Pancreas (tissue), 10 donors: ENCODE measurements around the gene RNF214. TPM values are rescaled to one million over a fixed set of nuclear protein-coding genes. Genes with fewer than 3 reads are reported as not detected.
"Not testable (repeated sequence)": the region's sequence is repeated elsewhere in the genome, so short reads cannot be mapped to it uniquely, and the experiment has no call there.

Experiments
- ATAC-seq, 4 donors: fragments of 200-7000 bp; cut with Tn5 transposase; one replicate each; pipeline versions ENCODE4 v1.8.0 to v1.9.1; 2020; ENCODE audit warnings: mild to moderate bottlenecking in 4 of 4, moderate library complexity in 4 of 4
- DNase-seq, 6 donors: peaks; one replicate each; pipeline ENCODE4 v3.0.0-alpha.2; 2020
- FAIRE-seq: peaks from 2 replicates; lab custom pipeline; 2012; peaks lifted over from hg19 to GRCh38; lab: Jason Lieb, UNC
- H3K27ac ChIP-seq, 4 donors: fragments of 200-600 bp; sonication (generic); 1 replicate in 3 of 4; 2 replicates in 1 of 4; pipeline versions ENCODE4 v1.5.0 to v1.8.0; 2020
- H3K27me3 ChIP-seq, 4 donors: fragments of 200-600 bp; one replicate each; pipeline ENCODE4 v1.8.0; 2021
- H3K36me3 ChIP-seq, 3 donors: fragments of 200-600 bp; sonication (generic) in 1 of 3; one replicate each; pipeline versions ENCODE4 v1.5.0 to v1.8.0; 2020 to 2021
- H3K4me1 ChIP-seq, 3 donors: fragments of 200-600 bp; one replicate each; pipeline ENCODE4 v1.8.0; 2021
- H3K4me3 ChIP-seq, 4 donors: fragments of 200-600 bp; sonication (generic) in 2 of 4; one replicate each; pipeline versions ENCODE4 v1.5.0 to v1.8.0; 2020 to 2021
- H3K9me3 ChIP-seq, 4 donors: fragments of 200-600 bp; one replicate each; pipeline ENCODE4 v1.8.0; 2021
- WGBS, 2 donors: extraction: QIAGEN DNeasy Blood & Tissue Kit; methylation state at CpG; one replicate each; pipeline ENCODE4 v1.1.7; 2013; 5-methylcytosine and 5-hydroxymethylcytosine counted together
- intact Hi-C, 3 donors: fragments of 100-400 bp; cut with DNase I; formaldehyde crosslinking; loops; one replicate each; pipeline versions ENCODE4 v1.11.1 to v1.14.2; 2022
- polyA plus RNA-seq, 2 donors: library from polyadenylated mRNA; stranded (reverse); fragments of 200-250 nt; gene quantifications; one replicate each; pipeline ENCODE4 v1.2.3, GENCODE V29; 2013
- total RNA-seq, 6 donors: library from RNA; stranded (reverse); fragmentation: NEBNext Ultra II Directional in 4 of 6; extraction: Animal tissue kit (Norgen Biotek cat#: 25700) in 4 of 6; gene quantifications; one replicate each; pipeline versions ENCODE4 v1.2.1 to v1.2.4, GENCODE V29; 2021 to 2023
- TF ChIP-seq, protein P1 (sequence below), 4 donors: fragments of 200-600 bp; sonication (generic) in 3 of 4; IDR thresholded peaks; one replicate each; pipeline versions ENCODE4 v1.5.0 to v1.8.0; 2021; ENCODE audit warnings: antibody characterized with exemption in 4 of 4
- donor health status: healthy with polysubstance abuse.
- donor health status: DM: no; HTN: no; CAD: no; lungs with moderate emphysema.
- donor health status: DM: no; HTN: no; CAD: no.
- donor health status: control.
- donor health status: control.
- donor health status: Bipolar disorder and iron deficiency.
- donor health status: DM: yes; HTN: yes; CAD: no.
- donor health status: DM: no; HTN: no; CAD: no.
- donor health status: DM: no; HTN: no; CAD: no.
- donor health status: DM: yes; HTN: yes; CAD: no.

RNF214 gene
- total and polyA plus RNA-seq, 8 donors = 14.0 to 23.8 (median 19.0) TPM

DNA sequence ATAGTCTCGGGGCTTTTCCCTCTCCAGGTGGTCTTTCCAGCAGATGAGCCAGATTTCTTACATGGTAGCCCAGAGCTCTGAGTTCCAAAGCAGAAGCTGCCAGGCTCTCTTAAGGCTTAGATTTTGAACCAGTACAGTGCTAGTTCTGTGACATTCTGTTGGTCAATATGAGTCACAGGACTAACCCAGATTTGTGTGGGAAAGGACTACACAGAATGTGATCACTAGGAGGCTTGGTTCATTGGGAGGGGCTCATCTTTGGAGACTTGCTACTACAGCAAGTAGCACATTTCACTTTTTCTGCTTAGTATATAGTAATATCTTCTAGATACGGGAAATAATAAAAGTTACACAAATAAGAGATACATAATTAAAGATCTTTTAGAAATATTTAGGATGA, 24.1 kb downstream of the RNF214 start:
- no peak for FAIRE-seq
- ATAC-seq = no peak
- no peak for DNase-seq
- Histone ChIP-seq H3K4me1 (no peaks in the 10 kb centered on the region), H3K36me3 (peaks cover 0 to 20% (median 0%) of the 10 kb centered on the region in 3 donors), H3K27me3 (no peaks in the 10 kb centered on the region), H3K27ac (no peak overlapping the region), H3K9me3 (no peaks in the 10 kb centered on the region), H3K4me3 (no peak overlapping the region)
- TF ChIP-seq, protein P1, sequence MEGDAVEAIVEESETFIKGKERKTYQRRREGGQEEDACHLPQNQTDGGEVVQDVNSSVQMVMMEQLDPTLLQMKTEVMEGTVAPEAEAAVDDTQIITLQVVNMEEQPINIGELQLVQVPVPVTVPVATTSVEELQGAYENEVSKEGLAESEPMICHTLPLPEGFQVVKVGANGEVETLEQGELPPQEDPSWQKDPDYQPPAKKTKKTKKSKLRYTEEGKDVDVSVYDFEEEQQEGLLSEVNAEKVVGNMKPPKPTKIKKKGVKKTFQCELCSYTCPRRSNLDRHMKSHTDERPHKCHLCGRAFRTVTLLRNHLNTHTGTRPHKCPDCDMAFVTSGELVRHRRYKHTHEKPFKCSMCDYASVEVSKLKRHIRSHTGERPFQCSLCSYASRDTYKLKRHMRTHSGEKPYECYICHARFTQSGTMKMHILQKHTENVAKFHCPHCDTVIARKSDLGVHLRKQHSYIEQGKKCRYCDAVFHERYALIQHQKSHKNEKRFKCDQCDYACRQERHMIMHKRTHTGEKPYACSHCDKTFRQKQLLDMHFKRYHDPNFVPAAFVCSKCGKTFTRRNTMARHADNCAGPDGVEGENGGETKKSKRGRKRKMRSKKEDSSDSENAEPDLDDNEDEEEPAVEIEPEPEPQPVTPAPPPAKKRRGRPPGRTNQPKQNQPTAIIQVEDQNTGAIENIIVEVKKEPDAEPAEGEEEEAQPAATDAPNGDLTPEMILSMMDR (IDR thresholded peaks at IDR 0.05) = no peak
- WGBS, 2 donors = 48 to 62% methylated on average over 2 of the region's 2 CpGs
- intact Hi-C loops = no loop called here

DNA sequence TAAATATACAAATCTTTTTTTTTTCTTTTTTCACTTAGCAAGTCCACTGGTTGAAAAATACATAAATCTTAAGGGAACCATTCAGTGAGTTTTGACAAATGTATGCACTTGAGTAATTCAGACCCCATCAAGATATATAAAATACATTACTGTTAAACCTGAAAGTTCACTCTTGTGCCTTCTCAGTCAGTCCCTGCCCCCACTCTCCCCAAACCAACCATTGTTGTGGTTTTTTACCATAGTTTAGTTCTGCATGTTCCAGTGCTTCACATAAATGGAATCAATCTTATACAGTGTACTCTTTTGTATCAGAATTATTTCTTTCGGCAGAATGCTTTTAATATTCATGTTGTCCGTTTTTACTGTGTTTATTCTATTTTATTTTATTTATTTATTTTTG, 26.1 kb downstream of the RNF214 start:
- TF ChIP-seq, protein P1 (IDR thresholded peaks at IDR 0.05) = no peak
- no peak for ATAC-seq
- Histone ChIP-seq H3K27me3 (no peaks in the 10 kb centered on the region), H3K36me3 (peaks cover 0 to 12% (median 0%) of the 10 kb centered on the region in 3 donors), H3K4me3 (no peak overlapping the region), H3K4me1 (no peaks in the 10 kb centered on the region), H3K9me3 (no peaks in the 10 kb centered on the region), H3K27ac (no peak overlapping the region)
- FAIRE-seq = no peak
- no peak for DNase-seq
- intact Hi-C loops = no loop called here
- 88 to 92% methylated on average over 2 of the region's 2 CpGs for WGBS, 2 donors

DNA sequence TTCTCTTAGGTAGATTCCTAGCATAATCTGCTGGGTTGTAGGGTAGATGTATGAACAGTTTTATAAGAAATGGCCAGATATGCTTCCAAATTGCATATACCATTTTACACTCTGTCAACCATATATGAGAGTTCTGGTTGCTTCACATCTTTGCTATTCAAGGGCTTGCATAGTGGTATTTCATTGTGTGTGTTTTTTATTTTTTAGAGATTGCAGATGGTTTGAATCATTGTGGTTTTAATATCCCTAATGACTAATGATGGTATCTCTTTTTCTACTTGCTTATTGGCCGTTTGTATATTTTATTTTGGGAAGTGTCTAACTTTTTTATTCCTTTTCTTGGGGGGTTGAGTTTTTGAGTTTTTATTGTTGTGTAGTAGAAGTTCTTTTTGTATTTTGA, 26.9 kb downstream of the RNF214 start:
- peaks cover 0 to 4% (median 0%) of the 10 kb centered on the region in 3 donors for H3K36me3 ChIP-seq
- H3K4me1 ChIP-seq = no peaks in the 10 kb centered on the region
- H3K27me3 ChIP-seq = no peaks in the 10 kb centered on the region
- ATAC-seq (no peak), FAIRE-seq (no peak), DNase-seq (no peak)
- TF ChIP-seq, protein P1 (IDR thresholded peaks at IDR 0.05) = no peak
- H3K9me3 ChIP-seq = no peaks in the 10 kb centered on the region
- no peak overlapping the region for H3K4me3 ChIP-seq
- H3K27ac ChIP-seq = no peak overlapping the region
- WGBS, 2 donors = 67 to 78% methylated on average over 1 of the region's 1 CpG
- intact Hi-C loops = no loop called here

DNA sequence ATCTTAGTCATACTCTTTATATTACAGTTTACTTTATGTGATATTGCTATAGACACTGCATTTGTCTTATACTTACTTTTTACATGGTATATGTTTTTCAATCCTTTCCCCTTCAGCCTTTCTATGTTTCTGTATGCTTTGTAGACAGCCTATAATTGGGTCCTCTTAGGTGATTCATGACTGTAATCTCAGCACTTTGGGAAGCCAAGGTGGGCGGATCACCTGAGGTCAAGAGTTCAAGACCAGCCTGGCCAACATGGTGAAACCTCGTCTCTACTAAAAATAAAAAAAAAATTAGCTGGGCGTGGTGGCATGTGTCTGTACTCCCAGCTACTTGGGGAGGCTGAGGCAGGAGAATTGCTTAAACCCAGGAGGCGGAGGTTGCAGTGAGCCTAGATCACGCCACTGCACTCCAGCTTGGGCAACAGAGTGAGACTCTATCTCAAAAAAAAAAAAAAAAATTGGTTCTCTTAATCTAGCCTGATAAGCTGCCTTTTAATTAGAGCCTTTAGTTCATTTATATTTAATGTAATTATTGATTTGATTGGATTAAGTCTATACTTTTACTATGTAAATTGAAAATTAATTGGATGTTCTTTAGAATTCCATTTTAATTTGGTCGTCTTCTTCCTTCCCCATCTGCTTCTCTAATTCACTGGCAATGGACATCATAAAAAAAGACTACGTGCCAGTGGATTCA, 32.3 kb downstream of the RNF214 start:
- intact Hi-C loops, H3K9me3 ChIP-seq, H3K27me3 ChIP-seq, DNase-seq, H3K27ac ChIP-seq, FAIRE-seq, ATAC-seq, H3K4me3 ChIP-seq, H3K36me3 ChIP-seq, H3K4me1 ChIP-seq: not testable (repeated sequence)
- 96 to 97% methylated on average over 7 of the region's 7 CpGs for WGBS, 2 donors

DNA sequence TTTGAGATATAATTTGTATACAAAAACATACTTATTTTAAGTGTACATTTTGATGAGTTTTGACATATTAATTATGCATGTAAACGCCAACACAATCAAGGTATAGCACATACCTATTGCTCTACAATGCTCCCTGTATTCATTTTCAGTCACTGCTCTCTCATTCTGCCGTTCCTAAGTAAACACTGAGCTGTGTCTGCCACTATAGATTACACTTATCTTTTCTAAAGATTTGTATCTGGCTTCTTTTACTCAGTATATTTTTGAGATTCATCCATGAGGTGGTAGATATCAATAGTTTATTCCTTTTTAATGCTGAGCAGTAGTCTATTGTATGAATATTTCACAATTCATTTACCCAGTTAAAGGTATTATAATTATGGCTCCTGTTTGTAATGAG, 33.3 kb downstream of the RNF214 start:
- Histone ChIP-seq H3K4me1 (no peaks in the 10 kb centered on the region), H3K4me3 (no peak overlapping the region), H3K9me3 (no peaks in the 10 kb centered on the region), H3K27ac (no peak overlapping the region), H3K27me3 (no peaks in the 10 kb centered on the region), H3K36me3 (peaks cover 0 to 2% (median 0%) of the 10 kb centered on the region in 3 donors)
- TF ChIP-seq, protein P1 (IDR thresholded peaks at IDR 0.05) = no peak
- WGBS, 2 donors = 63 to 67% methylated on average over 2 of the region's 2 CpGs
- ATAC-seq = no peak
- intact Hi-C loops = no loop called here
- no peak for FAIRE-seq
- DNase-seq = no peak
